B cell (primary cell): ENCODE data around the gene LZTFL1.

Experiments
- EZH2 ChIP-seq: IDR thresholded peaks from 2 replicates; pipeline ENCODE4 v1.6.1; 2012; ENCODE audit warnings: borderline replicate concordance, low read depth, mild to moderate bottlenecking, moderate library complexity, low read length; ENCODE audit not compliant: insufficient read depth, poor library complexity, severe bottlenecking
- TF ChIP-seq, protein P1 (sequence below): fragments of 200-600 bp; IDR thresholded peaks from one replicate; pipeline ENCODE4 v1.8.0; 2022; ENCODE audit warnings: antibody characterized with exemption, mild to moderate bottlenecking

DNA sequence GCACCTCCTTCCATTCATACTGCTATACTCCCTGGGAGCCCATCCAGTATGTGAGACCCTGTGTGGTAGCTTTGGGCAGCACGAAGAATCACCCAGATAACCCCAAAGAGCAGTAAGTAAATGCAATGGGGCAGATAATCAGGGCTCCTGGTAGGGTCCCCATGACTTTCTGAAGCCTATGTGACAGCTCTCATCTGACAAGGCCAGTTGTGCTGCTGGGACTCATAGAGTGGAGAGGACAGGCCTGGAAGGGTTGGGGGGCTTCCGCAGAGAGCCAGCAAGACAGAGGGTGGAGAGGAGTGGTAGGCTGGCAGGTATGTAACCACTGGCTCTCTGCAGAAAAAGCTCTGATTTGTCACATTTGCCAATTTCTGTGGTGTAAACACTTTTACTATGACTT is 42.3 kb downstream of the LZTFL1 start:
- TF ChIP-seq, protein P1, sequence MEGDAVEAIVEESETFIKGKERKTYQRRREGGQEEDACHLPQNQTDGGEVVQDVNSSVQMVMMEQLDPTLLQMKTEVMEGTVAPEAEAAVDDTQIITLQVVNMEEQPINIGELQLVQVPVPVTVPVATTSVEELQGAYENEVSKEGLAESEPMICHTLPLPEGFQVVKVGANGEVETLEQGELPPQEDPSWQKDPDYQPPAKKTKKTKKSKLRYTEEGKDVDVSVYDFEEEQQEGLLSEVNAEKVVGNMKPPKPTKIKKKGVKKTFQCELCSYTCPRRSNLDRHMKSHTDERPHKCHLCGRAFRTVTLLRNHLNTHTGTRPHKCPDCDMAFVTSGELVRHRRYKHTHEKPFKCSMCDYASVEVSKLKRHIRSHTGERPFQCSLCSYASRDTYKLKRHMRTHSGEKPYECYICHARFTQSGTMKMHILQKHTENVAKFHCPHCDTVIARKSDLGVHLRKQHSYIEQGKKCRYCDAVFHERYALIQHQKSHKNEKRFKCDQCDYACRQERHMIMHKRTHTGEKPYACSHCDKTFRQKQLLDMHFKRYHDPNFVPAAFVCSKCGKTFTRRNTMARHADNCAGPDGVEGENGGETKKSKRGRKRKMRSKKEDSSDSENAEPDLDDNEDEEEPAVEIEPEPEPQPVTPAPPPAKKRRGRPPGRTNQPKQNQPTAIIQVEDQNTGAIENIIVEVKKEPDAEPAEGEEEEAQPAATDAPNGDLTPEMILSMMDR, result no peak
- no peak for TF ChIP-seq EZH2
